SIG-M5 (cell line): Measurements from ENCODE around the gene KLK2.

Experiments
- DNase-seq: peaks from one replicate; lab custom pipeline; 2025; lab: John Stamatoyannopoulos, UW

Gene KLK2

DNA sequence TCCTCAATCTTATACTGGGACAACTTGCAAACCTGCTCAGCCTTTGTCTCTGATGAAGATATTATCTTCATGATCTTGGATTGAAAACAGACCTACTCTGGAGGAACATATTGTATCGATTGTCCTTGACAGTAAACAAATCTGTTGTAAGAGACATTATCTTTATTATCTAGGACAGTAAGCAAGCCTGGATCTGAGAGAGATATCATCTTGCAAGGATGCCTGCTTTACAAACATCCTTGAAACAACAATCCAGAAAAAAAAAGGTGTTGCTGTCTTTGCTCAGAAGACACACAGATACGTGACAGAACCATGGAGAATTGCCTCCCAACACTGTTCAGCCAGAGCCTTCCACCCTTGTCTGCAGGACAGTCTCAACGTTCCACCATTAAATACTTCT lies 22.5 kb upstream of the KLK2 start:
- DNase-seq, result no peak

DNA sequence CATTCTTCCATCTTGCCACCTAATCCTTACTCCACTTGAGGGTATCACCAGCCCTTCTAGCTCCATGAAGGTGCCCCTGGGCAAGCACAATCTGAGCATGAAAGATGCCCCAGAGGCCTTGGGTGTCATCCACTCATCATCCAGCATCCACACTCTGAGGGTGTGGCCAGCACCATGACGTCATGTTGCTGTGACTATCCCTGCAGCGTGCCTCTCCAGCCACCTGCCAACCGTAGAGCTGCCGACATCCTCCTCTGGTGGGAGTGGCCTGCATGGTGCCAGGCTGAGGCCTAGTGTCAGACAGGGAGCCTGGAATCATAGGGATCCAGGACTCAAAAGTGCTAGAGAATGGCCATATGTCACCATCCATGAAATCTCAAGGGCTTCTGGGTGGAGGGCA lies 21.6 kb upstream of the KLK2 start:
- no peak for DNase-seq

DNA sequence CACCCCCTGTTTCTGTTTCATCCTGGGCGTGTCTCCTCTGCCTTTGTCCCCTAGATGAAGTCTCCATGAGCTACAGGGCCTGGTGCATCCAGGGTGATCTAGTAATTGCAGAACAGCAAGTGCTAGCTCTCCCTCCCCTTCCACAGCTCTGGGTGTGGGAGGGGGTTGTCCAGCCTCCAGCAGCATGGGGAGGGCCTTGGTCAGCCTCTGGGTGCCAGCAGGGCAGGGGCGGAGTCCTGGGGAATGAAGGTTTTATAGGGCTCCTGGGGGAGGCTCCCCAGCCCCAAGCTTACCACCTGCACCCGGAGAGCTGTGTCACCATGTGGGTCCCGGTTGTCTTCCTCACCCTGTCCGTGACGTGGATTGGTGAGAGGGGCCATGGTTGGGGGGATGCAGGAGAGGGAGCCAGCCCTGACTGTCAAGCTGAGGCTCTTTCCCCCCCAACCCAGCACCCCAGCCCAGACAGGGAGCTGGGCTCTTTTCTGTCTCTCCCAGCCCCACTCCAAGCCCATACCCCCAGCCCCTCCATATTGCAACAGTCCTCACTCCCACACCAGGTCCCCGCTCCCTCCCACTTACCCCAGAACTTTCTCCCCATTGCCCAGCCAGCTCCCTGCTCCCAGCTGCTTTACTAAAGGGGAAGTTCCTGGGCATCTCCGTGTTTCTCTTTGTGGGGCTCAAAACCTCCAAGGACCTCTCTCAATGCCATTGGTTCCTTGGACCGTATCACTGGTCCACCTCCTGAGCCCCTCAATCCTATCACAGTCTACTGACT lies 18.4 kb upstream of the KLK2 start, which contains the start of gene KLK3:
TSS of gene KLK3 (plus strand) at position 280 of the 775 bp plus-strand sequence. CDS start at position 321, 41 bp downstream.
- DNase-seq, result no peak

DNA sequence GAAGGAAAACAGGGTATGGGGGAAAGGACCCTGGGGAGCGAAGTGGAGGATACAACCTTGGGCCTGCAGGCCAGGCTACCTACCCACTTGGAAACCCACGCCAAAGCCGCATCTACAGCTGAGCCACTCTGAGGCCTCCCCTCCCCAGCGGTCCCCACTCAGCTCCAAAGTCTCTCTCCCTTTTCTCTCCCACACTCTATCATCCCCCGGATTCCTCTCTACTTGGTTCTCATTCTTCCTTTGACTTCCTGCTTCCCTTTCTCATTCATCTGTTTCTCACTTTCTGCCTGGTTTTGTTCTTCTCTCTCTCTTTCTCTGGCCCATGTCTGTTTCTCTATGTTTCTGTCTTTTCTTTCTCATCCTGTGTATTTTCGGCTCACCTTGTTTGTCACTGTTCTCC lies 15.9 kb upstream of the KLK2 start:
- no peak for DNase-seq

DNA sequence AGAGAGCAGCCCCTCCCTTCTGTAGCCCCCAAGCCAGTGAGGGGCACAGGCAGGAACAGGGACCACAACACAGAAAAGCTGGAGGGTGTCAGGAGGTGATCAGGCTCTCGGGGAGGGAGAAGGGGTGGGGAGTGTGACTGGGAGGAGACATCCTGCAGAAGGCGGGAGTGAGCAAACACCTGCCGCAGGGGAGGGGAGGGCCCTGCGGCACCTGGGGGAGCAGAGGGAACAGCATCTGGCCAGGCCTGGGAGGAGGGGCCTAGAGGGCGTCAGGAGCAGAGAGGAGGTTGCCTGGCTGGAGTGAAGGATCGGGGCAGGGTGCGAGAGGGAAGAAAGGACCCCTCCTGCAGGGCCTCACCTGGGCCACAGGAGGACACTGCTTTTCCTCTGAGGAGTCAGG lies 14.4 kb upstream of the KLK2 start:
- DNase-seq, result no peak

DNA sequence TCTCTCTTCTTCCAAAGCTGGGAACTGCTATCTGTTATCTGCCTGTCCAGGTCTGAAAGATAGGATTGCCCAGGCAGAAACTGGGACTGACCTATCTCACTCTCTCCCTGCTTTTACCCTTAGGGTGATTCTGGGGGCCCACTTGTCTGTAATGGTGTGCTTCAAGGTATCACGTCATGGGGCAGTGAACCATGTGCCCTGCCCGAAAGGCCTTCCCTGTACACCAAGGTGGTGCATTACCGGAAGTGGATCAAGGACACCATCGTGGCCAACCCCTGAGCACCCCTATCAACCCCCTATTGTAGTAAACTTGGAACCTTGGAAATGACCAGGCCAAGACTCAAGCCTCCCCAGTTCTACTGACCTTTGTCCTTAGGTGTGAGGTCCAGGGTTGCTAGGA lies 13.4 kb upstream of the KLK2 start:
- DNase-seq, result no peak

DNA sequence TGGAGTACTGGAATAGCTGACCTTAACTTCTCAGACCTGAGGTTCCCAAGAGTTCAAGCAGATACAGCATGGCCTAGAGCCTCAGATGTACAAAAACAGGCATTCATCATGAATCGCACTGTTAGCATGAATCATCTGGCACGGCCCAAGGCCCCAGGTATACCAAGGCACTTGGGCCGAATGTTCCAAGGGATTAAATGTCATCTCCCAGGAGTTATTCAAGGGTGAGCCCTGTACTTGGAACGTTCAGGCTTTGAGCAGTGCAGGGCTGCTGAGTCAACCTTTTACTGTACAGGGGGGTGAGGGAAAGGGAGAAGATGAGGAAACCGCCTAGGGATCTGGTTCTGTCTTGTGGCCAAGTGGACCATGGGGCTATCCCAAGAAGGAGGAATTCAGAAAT lies 12.2 kb upstream of the KLK2 start:
- no peak for DNase-seq

DNA sequence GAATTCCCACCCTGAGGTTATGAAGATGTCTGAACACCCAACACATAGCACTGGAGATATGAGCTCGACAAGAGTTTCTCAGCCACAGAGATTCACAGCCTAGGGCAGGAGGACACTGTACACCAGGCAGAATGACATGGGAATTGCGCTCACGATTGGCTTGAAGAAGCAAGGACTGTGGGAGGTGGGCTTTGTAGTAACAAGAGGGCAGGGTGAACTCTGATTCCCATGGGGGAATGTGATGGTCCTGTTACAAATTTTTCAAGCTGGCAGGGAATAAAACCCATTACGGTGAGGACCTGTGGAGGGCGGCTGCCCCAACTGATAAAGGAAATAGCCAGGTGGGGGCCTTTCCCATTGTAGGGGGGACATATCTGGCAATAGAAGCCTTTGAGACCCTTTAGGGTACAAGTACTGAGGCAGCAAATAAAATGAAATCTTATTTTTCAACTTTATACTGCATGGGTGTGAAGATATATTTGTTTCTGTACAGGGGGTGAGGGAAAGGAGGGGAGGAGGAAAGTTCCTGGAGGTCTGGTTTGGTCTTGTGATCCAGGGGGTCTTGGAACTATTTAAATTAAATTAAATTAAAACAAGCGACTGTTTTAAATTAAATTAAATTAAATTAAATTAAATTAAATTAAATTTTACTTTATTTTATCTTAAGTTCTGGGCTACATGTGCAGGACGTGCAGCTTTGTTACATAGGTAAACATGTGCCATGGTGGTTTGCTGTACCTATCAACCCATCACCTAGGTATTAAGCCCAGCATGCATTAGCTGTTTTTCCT lies 11.5 kb upstream of the KLK2 start:
- DNase-seq, result no peak

DNA sequence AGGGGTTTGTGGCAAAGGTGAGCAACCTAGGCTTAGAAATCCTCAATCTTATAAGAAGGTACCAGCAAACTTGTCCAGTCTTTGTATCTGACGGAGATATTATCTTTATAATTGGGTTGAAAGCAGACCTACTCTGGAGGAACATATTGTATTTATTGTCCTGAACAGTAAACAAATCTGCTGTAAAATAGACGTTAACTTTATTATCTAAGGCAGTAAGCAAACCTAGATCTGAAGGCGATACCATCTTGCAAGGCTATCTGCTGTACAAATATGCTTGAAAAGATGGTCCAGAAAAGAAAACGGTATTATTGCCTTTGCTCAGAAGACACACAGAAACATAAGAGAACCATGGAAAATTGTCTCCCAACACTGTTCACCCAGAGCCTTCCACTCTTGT lies 3.8 kb upstream of the KLK2 start:
- DNase-seq, result no peak

DNA sequence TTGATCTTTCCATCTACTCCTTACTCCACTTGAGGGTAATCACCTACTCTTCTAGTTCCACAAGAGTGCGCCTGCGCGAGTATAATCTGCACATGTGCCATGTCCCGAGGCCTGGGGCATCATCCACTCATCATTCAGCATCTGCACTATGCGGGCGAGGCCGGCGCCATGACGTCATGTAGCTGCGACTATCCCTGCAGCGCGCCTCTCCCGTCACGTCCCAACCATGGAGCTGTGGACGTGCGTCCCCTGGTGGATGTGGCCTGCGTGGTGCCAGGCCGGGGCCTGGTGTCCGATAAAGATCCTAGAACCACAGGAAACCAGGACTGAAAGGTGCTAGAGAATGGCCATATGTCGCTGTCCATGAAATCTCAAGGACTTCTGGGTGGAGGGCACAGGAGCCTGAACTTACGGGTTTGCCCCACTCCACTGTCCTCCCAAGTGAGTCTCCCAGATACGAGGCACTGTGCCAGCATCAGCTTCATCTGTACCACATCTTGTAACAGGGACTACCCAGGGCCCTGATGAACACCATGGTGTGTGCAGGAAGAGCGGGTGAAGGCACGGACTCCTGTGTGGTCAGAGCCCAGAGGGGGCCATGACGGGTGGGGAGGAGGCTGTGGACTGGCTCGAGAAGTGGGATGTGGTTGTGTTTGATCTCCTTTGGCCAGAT lies 2.7 kb upstream of the KLK2 start:
- DNase-seq, result no peak

DNA sequence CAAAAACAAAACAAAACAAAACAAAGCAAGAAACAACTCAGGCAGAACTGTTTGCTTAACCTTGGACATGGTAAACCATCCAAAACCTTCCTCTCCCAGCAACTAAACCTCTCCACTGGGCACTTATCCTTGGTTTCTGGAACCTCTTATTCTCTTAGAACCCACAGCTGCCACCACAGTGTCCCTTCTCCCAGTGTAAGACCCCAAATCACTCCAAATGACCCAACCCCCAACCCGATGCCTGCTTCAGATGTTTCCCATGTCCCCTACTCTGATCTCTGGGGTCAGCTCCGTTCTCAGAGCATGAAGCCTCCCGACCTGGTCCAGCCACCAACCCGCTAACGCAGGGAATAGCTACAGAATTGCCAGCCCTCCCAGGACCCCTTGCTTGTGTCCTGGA lies 972 bp downstream of the KLK2 start:
- no peak for DNase-seq

DNA sequence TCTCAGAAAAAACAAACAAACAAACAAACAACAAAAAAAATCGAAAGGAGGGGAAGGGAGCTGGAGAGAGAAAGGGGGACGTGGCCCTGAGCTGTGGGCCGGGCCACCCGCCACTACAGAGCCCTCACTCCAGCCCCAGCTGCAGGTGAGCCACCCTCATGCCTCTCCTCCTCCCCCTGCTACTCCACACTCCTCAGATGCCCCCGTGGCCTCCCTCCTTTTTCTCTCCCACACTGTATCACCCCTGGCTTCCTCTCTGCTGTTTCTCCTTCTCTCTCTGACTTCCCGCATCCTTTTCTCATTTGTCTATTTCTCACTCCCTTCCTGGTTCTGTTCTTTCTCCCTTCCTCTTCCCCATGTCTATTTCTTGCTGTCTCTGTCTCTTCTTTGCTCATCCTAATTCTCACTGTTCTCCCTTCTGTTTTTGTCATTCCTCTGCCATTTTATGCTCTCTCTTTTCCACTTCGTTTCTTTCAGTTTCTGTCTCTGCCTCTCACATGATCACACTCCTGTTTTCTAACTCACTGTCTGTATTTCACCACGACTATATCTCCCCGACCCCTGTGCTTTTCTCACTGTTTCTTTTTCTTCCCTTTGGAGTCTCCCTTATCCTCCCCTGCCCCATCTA lies 2.7 kb downstream of the KLK2 start:
- no peak for DNase-seq

DNA sequence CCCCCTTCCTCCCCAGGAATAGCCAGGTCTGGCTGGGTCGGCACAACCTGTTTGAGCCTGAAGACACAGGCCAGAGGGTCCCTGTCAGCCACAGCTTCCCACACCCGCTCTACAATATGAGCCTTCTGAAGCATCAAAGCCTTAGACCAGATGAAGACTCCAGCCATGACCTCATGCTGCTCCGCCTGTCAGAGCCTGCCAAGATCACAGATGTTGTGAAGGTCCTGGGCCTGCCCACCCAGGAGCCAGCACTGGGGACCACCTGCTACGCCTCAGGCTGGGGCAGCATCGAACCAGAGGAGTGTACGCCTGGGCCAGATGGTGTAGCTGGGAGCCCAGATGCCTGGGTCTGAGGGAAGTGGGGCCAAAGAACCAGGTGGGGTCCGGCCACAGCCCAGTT lies 3.2 kb downstream of the KLK2 start:
- DNase-seq, result no peak

DNA sequence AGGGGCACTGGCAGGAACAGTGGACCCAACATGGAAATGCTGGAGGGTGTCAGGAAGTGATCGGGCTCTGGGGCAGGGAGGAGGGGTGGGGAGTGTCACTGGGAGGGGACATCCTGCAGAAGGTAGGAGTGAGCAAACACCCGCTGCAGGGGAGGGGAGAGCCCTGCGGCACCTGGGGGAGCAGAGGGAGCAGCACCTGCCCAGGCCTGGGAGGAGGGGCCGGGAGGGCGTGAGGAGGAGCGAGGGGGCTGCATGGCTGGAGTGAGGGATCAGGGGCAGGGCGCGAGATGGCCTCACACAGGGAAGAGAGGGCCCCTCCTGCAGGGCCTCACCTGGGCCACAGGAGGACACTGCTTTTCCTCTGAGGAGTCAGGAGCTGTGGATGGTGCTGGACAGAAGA lies 4.1 kb downstream of the KLK2 start:
- no peak for DNase-seq

DNA sequence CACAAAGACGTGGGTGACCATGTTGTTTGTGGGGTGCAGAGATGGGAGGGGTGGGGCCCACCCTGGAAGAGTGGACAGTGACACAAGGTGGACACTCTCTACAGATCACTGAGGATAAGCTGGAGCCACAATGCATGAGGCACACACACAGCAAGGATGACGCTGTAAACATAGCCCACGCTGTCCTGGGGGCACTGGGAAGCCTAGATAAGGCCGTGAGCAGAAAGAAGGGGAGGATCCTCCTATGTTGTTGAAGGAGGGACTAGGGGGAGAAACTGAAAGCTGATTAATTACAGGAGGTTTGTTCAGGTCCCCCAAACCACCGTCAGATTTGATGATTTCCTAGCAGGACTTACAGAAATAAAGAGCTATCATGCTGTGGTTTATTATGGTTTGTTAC lies 5.6 kb downstream of the KLK2 start:
- no peak for DNase-seq

DNA sequence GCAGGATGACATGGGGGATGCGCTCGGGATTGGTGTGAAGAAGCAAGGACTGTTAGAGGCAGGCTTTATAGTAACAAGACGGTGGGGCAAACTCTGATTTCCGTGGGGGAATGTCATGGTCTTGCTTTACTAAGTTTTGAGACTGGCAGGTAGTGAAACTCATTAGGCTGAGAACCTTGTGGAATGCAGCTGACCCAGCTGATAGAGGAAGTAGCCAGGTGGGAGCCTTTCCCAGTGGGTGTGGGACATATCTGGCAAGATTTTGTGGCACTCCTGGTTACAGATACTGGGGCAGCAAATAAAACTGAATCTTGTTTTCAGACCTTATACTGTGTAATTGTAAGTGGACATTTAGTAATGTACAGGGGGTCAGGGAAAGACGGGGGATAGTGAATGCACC lies 7.0 kb downstream of the KLK2 start:
- DNase-seq, result no peak

DNA sequence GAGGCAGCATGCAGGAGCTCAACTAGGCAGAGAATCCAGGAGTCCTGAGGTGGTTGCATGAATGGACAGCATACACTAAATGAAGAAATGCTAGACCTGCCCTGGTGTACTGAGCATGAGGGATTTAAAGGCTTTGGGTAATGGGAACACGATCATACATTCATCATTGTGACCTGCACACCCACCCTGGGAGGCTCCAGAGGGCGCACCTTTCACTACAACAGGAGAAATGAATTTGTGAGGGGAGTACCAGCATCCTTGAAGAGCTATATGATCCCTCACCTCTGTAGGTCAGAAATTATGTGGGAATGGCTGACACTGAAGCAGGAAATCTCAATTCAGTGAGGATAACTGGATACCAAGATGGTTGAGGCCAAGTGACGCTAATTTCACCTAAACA lies 8.9 kb downstream of the KLK2 start:
- DNase-seq, result no peak

DNA sequence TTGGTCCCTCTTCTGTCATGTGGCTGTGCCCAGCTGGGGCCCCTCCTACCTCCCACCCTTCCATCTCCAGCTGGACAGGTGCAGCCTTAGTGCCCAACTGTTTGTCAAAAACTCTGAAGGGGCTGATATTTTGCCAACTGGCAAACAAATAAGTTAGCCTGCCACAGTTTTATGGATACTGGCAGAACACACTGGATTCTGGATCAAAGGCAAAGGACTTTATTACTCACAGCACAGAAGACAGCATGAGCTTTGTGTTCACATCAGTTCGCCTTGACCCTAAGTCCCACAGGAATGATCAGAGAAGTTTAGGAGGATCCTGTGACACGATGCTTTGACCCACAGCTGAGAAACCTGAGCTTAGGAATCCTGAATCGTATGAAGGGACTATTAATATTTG lies 16.4 kb downstream of the KLK2 start:
- no peak for DNase-seq

DNA sequence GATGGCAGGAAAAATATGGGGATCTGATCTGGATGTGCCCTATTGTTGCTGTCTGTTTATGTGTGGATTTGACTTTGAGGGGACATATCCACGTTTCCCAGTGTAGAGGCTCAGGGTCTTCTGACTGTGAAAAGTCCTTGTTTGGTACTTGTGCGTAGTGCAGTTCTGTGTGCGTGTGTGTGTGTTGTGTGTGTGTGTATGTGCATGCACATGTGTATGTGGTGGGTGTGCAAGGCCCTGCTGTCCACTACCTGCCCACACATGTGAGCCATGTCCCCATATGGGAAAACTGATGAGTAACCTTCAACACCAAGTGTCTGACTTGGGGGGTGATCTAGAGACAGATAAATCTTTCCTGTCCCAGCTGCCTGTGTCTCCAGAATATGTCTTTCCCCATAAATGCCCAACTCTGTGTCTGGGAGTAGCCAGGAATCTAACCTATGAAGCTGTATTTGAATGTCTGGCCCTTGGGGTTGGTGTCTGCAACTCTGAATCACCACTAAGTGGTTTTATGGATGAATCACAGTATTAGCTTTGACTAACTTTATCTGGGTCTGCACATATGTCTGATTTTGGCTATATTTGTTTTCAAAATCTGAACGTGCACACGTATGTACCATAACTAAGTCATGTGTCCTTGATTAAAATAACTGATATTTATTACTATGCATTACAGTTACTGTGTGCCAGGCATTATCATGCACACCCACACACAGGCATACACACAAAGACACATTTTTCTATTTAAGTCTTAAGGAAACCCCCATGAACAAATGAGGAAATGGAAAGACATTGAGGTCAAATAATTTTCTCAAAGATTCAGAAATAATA lies 17.4 kb downstream of the KLK2 start:
- no peak for DNase-seq

DNA sequence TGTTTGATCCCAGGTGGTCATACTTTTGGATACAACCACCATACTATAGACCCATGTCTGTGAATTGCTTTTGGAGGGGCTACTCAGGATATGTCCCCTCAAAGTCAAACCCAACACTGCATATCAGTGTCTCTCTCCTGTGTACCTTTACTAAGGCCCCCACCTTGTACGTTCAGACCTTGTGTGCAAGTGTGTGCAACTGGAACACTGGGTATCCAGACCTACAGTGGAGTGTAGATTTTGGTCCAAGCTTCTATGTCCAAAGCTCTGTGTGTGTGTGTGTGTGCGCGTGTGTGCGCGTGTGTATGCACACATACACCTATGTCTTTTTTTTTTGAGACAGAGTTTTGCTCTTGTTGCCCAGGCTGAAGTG lies 18.0 kb downstream of the KLK2 start:
- DNase-seq, result no peak

DNA sequence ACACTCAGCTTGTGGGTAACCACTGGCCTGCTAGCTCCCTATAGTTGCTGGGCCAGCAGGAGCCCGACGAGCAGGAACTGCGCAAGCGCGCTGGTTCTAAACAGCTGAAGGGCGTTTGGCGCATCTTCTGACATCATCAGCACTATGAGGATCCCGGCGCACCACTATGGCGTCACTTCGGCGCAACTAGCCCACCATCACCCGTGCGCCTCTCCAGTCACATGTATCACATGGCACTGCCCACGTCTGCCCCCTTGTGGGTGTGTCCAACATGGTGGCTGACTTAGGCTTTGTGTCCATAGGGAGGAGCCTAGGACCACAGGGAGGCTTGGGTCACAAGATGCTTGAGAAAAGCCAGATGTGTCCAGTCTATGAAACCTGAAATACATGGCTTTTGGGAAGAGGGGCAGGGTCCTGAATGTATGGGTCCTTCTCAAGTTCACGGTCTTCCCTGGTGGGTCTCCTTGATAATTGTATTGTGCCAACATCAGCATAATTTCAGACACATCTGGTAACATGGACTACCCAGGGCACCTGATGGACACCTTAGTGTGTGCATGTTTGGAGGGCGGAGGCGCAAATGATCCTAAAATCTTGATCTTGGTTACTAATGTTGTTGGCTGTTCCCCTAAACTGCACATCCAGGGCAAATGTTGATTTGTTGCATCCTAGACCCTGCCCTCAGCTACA lies 20.0 kb downstream of the KLK2 start:
- no peak for DNase-seq
